GM23338 (cell line): ENCODE measurements around the gene CNST.
A peak's percentile ranks its signal among the peaks of the same experiment; 100 is the strongest.

ENCODE experiments used
- CREB1 ChIP-seq: fragments of 250-450 bp; sonication (Bioruptor Pico); IDR thresholded peaks from 2 replicates; pipeline ENCODE4 v1.5.0; 2020; ENCODE audit warnings: low read depth, mild to moderate bottlenecking, moderate library complexity
- CTCF ChIP-seq, 2 experiments: fragments of 200-600 bp in 1 of 2; sonication (generic) in 1 of 2; conservative IDR thresholded peaks; 2 replicates each; pipeline versions ENCODE4 v1.5.1 to v1.6.1; 2016 to 2017; ENCODE audit warnings: antibody characterized with exemption in 2 of 2, low read depth in 2 of 2, mild to moderate bottlenecking in 2 of 2, moderate library complexity in 1 of 2
- EZH2 ChIP-seq: fragments of 200-600 bp; sonication (generic); IDR thresholded peaks from one replicate; pipeline ENCODE4 v1.8.0; 2017; ENCODE audit warnings: antibody characterized with exemption, mild to moderate bottlenecking, low read depth; ENCODE audit not compliant: unreplicated experiment
- EZH2phosphoT487 ChIP-seq: fragments of 200-600 bp; sonication (generic); IDR thresholded peaks from one replicate; pipeline ENCODE4 v1.8.1; 2018; ENCODE audit warnings: antibody characterized with exemption; ENCODE audit not compliant: unreplicated experiment
- JUNB ChIP-seq: IDR thresholded peaks from one replicate; pipeline ENCODE4 v1.6.1; 2016; ENCODE audit warnings: antibody characterized with exemption; ENCODE audit not compliant: unreplicated experiment
- POLR2AphosphoS5 ChIP-seq: IDR thresholded peaks from 2 replicates; pipeline ENCODE4 v1.6.1; 2016; ENCODE audit warnings: antibody characterized with exemption, low read depth
- REST ChIP-seq: IDR thresholded peaks from one replicate; pipeline ENCODE4 v1.6.1; 2018; ENCODE audit warnings: antibody characterized with exemption; ENCODE audit not compliant: unreplicated experiment
- STAT1 ChIP-seq: IDR thresholded peaks from one replicate; pipeline ENCODE4 v1.6.1; 2016; ENCODE audit warnings: antibody characterized with exemption; ENCODE audit not compliant: unreplicated experiment
- ZNF114 ChIP-seq: fragments of 250-450 bp; sonication (Bioruptor Pico); IDR thresholded peaks from 2 replicates; pipeline ENCODE4 v1.5.0; 2020; ENCODE audit warnings: mild to moderate bottlenecking, moderate library complexity
- ZNF331 ChIP-seq: fragments of 250-450 bp; sonication (Bioruptor Pico); IDR thresholded peaks from 2 replicates; pipeline ENCODE4 v1.5.0; 2020; ENCODE audit warnings: low read depth, mild to moderate bottlenecking, moderate library complexity
- ZNF462 ChIP-seq: fragments of 250-450 bp; sonication (Bioruptor Pico); IDR thresholded peaks from 2 replicates; pipeline ENCODE4 v1.5.0; 2020; ENCODE audit warnings: mild to moderate bottlenecking, moderate library complexity
- TF ChIP-seq, protein P1 (sequence below): IDR thresholded peaks from 2 replicates; pipeline ENCODE4 v1.6.1; 2016; ENCODE audit warnings: antibody characterized with exemption

DNA sequence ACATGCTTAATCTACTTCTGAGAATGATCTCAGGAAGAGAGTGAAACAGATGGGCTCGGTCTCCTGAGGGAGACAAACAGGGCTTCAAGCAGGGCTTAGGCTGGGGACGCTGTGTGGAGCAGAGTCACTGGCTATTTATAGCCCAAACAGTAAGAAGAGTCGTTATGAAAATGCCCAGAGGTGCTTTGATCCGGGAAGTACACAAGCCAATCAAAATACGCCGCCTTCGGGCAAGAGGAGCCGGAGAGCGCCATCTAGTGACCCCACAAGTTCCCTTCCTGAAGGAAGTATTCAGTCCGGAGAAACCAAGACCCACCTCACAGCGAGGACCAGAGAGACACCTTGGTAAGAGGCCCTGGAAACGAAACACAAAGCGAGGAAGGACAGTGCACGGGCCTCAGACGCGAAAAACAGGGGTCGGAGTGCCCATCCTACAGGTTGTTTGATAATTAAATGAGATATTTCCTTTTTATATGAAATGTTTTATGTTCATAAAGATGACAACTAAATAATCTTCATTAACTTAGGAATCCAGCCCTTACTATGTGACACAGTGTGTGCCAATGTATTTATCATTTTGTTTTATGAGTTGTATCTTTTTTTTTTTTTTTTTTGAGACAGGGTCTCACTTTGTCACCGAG lies 133.0 kb downstream of the CNST start:
- TF ChIP-seq EZH2phosphoT487 (no peak), CTCF (conservative IDR thresholded peaks at IDR 0.05; ENCODE audit: low read depth in 2 of 2) (peak; percentile 85 to 93), JUNB (no peak), REST (no peak), STAT1 (no peak), ZNF114 (CRISPR knock-in tag) (no peak), EZH2 (no peak), POLR2AphosphoS5 (no peak), ZNF331 (CRISPR knock-in tag) (no peak), CREB1 (0 out of 2 replicates have a peak, but pooled peaks have one; percentile 36), ZNF462 (no peak)
- TF ChIP-seq, protein P1, sequence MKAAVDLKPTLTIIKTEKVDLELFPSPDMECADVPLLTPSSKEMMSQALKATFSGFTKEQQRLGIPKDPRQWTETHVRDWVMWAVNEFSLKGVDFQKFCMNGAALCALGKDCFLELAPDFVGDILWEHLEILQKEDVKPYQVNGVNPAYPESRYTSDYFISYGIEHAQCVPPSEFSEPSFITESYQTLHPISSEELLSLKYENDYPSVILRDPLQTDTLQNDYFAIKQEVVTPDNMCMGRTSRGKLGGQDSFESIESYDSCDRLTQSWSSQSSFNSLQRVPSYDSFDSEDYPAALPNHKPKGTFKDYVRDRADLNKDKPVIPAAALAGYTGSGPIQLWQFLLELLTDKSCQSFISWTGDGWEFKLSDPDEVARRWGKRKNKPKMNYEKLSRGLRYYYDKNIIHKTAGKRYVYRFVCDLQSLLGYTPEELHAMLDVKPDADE = no peak
